GM19239 (cell line): ENCODE measurements around the gene LY6G6C.

ENCODE experiments used
- DNase-seq: peaks from one replicate; pipeline ENCODE4 v3.0.0; 2011; ENCODE audit warnings: low spot score; ENCODE audit not compliant: insufficient read length
- FAIRE-seq: peaks from 2 replicates; lab custom pipeline; 2011; peaks lifted over from hg19 to GRCh38; lab: Jason Lieb, UNC

Gene LY6G6C

GRCh38 chr6:31742894-31743293, 21.3 kb upstream of the LY6G6C start:
- DNase-seq (no peak), FAIRE-seq (no peak)

- no peak for FAIRE-seq
- DNase-seq, result no peak
Measured at GRCh38 chr6:31741815-31742214, 20.3 kb upstream of the LY6G6C start.

- FAIRE-seq (peak; percentile 37), DNase-seq (peak; percentile 44)
Measured at GRCh38 chr6:31740397-31741223, 19.1 kb upstream of the LY6G6C start.

GRCh38 chr6:31739639-31740396, 18.3 kb upstream of the LY6G6C start, which contains the start of gene MSH5:
TSS of gene MSH5 (plus strand) at chr6:31740005. CDS start at chr6:31740467, 462 bp downstream.
- DNase-seq, result peak; percentile 83
- peak; percentile 96 for FAIRE-seq

GRCh38 chr6:31737991-31738979, 16.7 kb upstream of the LY6G6C start:
- FAIRE-seq (peak; percentile 90), DNase-seq (peak; percentile 46)

GRCh38 chr6:31737315-31737990, 15.9 kb upstream of the LY6G6C start:
- FAIRE-seq, result no peak
- no peak for DNase-seq

GRCh38 chr6:31736768-31737314, 15.3 kb upstream of the LY6G6C start:
- FAIRE-seq (no peak), DNase-seq (no peak)

GRCh38 chr6:31736021-31736767, 14.6 kb upstream of the LY6G6C start, which contains the start of gene CLIC1:
TSS of gene CLIC1 (minus strand) at chr6:31736530. CDS start at chr6:31736300, 230 bp downstream.
- FAIRE-seq (peak; percentile 86), DNase-seq (peak; percentile 56)

GRCh38 chr6:31734821-31735406, 13.4 kb upstream of the LY6G6C start:
- peak; percentile 74 for FAIRE-seq

GRCh38 chr6:31734247-31734820, 12.8 kb upstream of the LY6G6C start:
- DNase-seq, result no peak
- no peak for FAIRE-seq

More at GRCh38 chr6:31734821-31735406, 13.4 kb upstream of the LY6G6C start:
- peak; percentile 61 for DNase-seq

GRCh38 chr6:31733734-31734133, 12.2 kb upstream of the LY6G6C start:
- DNase-seq (no peak), FAIRE-seq (no peak)

- FAIRE-seq (no peak), DNase-seq (no peak)
Measured at GRCh38 chr6:31732029-31732428, 10.5 kb upstream of the LY6G6C start.

- FAIRE-seq (no peak), DNase-seq (no peak)
Measured at GRCh38 chr6:31730631-31731086, 9.1 kb upstream of the LY6G6C start.

GRCh38 chr6:31729979-31730630, 8.6 kb upstream of the LY6G6C start:
- DNase-seq (peak; percentile 44), FAIRE-seq (peak; percentile 18)

- DNase-seq (peak; percentile 61), FAIRE-seq (peak; percentile 80)
Measured at GRCh38 chr6:31729515-31729978, 8.0 kb upstream of the LY6G6C start.

- DNase-seq (no peak), FAIRE-seq (peak; percentile 21)
Measured at GRCh38 chr6:31728767-31729514, 7.4 kb upstream of the LY6G6C start, which contains the start of gene DDAH2. TSS of gene DDAH2 (minus strand) at chr6:31729299. CDS start at chr6:31729161, 138 bp downstream.
